Kidney epithelial cell (primary cell): ENCODE data around the gene MAD1L1. TPM values are rescaled to one million over a fixed set of nuclear protein-coding genes. Genes with fewer than 3 reads are reported as not detected.
"Not testable (repeated sequence)": the region's sequence is repeated elsewhere in the genome, so short reads cannot be mapped to it uniquely, and the experiment has no call there.

Experiments
- DNase-seq: peaks from one replicate; pipeline ENCODE4 v3.0.0-alpha.2; 2010; ENCODE audit warnings: low read depth
- H3K27me3 ChIP-seq: 2 replicates; pipeline ENCODE4 v1.6.0; 2011; ENCODE audit warnings: low read length; ENCODE audit not compliant: control insufficient read depth, insufficient read depth
- H3K36me3 ChIP-seq: 2 replicates; pipeline ENCODE4 v1.5.1; 2011; ENCODE audit warnings: low read length; ENCODE audit not compliant: control insufficient read depth, insufficient read depth
- H3K4me3 ChIP-seq: 2 replicates; pipeline ENCODE4 v1.5.1; 2011; ENCODE audit warnings: low read depth, mild to moderate bottlenecking, control low read depth, low read length
- total RNA-seq: library from RNA; depleted of rRNA; stranded (reverse); fragments of >200 nt; gene quantifications from 2 replicates; pipeline ENCODE4 v1.2.3, GENCODE V29; 2015
- TF ChIP-seq, protein P1 (sequence below): IDR thresholded peaks from 2 replicates; pipeline ENCODE4 v1.5.1; 2011; ENCODE audit warnings: mild to moderate bottlenecking, moderate library complexity, low read length, control low read depth, inconsistent platforms; ENCODE audit not compliant: insufficient read depth, poor library complexity, severe bottlenecking

Gene MAD1L1
- total RNA-seq, 1 donor from 2014 or later, result 61.2 TPM

DNA sequence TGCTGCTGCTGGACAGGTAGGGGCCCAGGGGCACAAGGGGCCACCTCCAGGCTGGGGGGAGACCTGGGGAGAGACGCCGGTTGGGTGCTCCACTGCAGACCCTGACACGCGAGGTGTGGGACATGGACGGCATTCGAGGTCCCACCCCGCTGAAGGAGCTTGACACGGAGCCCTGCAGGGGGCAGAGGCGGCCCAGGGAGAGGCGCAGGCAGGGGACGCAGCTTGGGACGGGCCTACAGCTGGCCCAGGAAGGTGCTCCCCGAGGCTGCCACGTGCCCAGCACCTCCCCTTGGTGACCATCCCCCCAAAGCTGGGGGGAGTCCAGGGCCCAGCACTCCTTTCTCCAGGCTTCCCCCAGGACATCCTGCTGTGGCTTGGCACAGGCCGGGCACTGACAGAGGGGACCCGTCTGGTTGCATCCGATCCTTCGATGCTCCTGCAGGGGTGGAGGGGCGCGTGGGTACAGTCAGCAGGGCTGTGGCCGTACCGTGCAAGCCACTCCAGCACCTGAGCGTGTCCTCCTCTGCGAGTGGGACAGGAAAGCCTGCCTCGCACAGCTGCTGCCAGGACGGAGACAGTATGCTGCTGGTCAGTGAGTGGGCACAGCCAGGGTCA, 388.3 kb downstream of the MAD1L1 start:
- no peak for DNase-seq
- TF ChIP-seq, protein P1, sequence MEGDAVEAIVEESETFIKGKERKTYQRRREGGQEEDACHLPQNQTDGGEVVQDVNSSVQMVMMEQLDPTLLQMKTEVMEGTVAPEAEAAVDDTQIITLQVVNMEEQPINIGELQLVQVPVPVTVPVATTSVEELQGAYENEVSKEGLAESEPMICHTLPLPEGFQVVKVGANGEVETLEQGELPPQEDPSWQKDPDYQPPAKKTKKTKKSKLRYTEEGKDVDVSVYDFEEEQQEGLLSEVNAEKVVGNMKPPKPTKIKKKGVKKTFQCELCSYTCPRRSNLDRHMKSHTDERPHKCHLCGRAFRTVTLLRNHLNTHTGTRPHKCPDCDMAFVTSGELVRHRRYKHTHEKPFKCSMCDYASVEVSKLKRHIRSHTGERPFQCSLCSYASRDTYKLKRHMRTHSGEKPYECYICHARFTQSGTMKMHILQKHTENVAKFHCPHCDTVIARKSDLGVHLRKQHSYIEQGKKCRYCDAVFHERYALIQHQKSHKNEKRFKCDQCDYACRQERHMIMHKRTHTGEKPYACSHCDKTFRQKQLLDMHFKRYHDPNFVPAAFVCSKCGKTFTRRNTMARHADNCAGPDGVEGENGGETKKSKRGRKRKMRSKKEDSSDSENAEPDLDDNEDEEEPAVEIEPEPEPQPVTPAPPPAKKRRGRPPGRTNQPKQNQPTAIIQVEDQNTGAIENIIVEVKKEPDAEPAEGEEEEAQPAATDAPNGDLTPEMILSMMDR, result no peak
- H3K4me3 ChIP-seq, result no peak overlapping the region

DNA sequence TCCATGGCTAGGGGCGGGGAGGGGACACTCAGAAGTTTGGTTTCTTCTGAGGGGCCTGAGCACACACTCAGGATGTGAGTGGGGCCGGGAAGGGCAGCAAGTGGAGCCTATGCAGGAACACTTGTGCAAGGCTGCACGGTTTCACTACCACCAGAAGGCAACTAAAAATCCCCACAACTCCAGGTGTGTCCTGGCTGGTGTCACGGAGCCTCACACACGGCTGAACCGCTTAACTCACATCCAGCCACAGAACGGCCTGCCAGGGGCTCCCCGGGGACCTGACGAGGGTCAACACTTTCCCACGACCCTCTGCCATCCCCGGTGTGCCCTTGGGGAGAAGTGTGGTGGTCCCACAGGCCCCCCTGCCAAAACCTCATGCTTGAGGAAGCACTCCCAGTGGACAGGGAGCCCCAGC, 388.8 kb downstream of the MAD1L1 start:
- TF ChIP-seq, protein P1, result no peak
- Histone ChIP-seq H3K27me3 (peaks cover 3% of the 10 kb centered on the region), H3K4me3 (no peak overlapping the region), H3K36me3 (no peaks in the 10 kb centered on the region)
- DNase-seq, result no peak

More for the DNA sequence above, 388.3 kb downstream of the MAD1L1 start:
- H3K36me3 ChIP-seq, result no peaks in the 10 kb centered on the region
- peaks cover 3% of the 10 kb centered on the region for H3K27me3 ChIP-seq

DNA sequence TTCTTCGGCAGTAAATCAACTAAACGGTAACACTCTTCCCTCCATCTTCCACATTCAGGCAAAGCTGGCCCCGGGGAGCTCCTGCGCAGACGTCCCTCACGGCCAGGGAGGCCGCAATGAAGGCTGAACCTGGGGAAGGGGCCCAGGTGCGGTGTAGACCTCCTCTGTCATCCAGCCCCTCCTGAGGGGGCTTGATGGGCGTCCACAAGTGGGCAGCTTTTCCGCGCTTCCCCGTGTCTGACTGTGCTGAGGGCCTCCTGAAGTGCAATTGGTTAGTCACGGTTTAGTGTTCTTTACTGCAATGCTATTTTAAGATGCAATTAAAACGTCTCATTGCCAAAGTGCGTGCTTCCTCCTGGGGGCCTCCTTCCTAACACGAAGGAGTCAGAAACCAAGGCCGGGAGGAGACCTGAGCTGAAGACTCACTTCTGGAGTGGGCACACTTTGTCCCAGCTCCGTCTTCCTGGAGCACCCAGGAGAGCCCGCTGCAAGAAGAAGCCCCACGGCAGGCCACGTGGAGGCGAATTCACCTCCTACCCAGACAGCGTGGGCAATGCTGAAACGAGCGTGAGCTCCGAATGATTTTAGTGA, 389.4 kb downstream of the MAD1L1 start:
- Histone ChIP-seq H3K36me3 (no peaks in the 10 kb centered on the region), H3K4me3 (no peak overlapping the region), H3K27me3 (peaks cover 3% of the 10 kb centered on the region)
- TF ChIP-seq, protein P1, result no peak
- DNase-seq, result no peak

DNA sequence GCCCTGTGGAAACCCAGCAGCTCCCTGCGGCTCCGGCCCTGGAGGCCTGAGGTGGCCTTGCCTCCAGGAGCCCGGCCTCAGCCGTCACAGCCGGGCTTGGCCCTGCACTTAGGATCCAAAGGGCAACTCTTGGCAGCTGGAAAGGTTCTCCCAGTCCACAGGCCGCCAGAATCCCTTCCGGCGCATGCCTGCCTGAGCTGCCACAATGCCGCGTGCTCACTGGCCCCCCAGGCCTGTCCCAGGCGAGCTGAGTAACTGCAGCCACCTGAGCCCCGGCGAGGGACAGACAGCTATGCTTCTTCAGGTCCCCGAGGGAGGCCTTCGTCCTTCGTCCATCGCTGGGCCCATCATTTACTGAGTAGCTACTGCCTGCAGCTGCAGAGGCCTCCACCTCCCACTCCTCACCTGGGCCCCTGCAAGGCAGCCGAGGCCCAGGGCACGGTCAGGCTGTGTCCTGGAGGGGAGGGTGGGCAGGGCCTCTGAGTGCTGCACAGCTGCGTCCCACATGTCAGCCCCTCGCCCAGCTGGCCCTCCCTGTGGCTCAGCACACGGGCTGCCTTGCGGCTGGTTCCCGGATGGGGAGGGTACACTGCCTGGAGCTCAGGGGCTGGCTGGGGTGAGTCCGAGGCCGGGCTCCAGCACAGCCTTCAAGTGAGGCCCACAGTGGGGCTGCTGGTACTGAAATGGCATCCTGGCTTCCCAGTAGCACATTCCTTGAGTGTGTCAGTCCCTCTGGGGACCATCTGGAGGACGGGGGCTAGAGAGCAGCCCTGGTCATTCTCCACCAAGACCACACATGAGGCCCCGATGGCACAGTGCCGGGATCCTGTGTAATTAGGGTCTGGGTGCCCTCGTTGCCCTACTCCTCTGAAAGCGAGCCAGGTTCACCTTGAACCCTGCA, 390.2 kb downstream of the MAD1L1 start:
- TF ChIP-seq, protein P1, result no peak
- no peak for DNase-seq
- H3K36me3 ChIP-seq, result no peaks in the 10 kb centered on the region
- H3K4me3 ChIP-seq, result no peak overlapping the region
- peaks cover 3% of the 10 kb centered on the region for H3K27me3 ChIP-seq

DNA sequence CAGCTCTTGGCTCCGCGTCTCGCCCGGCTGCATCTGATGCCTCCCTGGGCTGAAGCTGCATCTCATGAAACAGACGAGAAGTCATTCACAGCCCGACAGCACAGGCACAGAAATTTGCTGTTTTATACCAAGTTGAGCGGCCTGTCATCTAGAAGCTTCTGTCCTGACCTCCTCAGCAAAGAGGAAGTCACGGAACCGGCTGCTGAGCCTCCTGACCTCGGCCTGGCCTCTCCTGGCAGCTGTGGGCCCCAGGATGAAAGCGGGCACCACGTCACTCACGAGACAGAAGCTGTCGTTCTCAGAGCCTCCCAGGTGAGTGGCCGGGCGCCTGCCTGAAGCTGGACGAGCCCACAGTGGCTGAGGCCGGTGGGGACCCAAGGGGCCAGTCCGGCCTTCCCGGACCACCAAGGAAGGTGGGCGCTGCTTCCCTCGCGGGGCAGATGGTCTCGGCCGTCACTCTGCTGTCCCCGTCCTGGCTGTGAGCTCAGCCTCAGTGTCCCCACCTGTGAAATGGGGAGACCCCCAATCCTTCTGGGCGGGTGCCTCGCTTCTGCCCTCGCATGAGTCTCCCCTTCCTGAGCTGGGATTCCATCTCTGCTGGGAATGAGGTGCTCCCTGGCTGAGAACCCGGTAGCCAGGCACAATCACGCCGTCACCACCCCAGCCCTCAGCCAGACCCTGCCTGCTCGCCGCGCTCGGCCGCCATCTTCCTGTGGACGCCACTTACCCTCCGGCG, 391.3 kb downstream of the MAD1L1 start:
- H3K36me3 ChIP-seq, H3K4me3 ChIP-seq, DNase-seq, H3K27me3 ChIP-seq: not testable (repeated sequence)

DNA sequence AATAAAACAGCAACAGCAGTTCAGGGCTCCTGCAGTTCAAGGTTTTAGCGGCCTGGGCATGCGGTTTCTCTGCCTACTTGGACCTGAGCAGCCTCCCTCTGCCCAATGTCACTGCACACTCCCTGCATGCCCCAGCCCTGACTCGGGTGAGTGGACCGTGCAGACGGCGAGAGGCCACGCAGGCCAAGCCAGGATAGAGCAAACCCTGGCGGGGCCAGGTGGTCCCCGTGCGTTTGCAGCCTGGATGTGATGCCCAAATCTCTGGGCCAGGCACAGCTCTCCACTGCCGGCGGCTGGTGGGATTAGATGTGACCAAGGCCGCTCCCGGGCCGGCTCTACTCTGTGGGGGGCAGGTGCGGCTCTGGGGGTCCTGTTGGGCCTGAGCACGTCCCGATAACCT, 392.0 kb downstream of the MAD1L1 start:
- not testable (repeated sequence) for H3K27me3 ChIP-seq, H3K36me3 ChIP-seq, DNase-seq, H3K4me3 ChIP-seq
